A549 (cell line): ENCODE data around the gene ARHGAP27.

Experiments
- HDAC2 ChIP-seq: fragments of 200-600 bp; sonication (generic); IDR thresholded peaks from 2 replicates; pipeline ENCODE4 v1.6.1; 2016
- JUN ChIP-seq, 2 experiments: fragments of >200 bp; sonication (Bioruptor Twin); formaldehyde crosslinking; IDR thresholded peaks; 2 replicates in 1 of 2; 3 replicates in 1 of 2; pipeline ENCODE4 v1.6.1; 2016 to 2017
- MYC ChIP-seq: IDR thresholded peaks from 2 replicates; pipeline ENCODE4 v1.6.1; 2012; ENCODE audit warnings: mild to moderate bottlenecking, inconsistent platforms, low read length, improper control_type of control experiment, borderline replicate concordance
- PHF8 ChIP-seq: fragments of 200-600 bp; sonication (generic); IDR thresholded peaks from 2 replicates; pipeline ENCODE4 v1.6.1; 2016; ENCODE audit warnings: low read depth, mild to moderate bottlenecking, antibody characterized with exemption, moderate library complexity, borderline replicate concordance
- POLR2A ChIP-seq: IDR thresholded peaks from 2 replicates; pipeline ENCODE4 v1.6.1; 2012; ENCODE audit warnings: mild to moderate bottlenecking, low read length
- SMC3 ChIP-seq: fragments of >200 bp; sonication (Bioruptor Twin); formaldehyde crosslinking; IDR thresholded peaks from 3 replicates; pipeline ENCODE4 v1.6.1; 2018; ENCODE audit warnings: inconsistent platforms
- SREBF2 ChIP-seq: fragments of 450-650 bp; IDR thresholded peaks from 2 replicates; pipeline ENCODE4 v1.6.1; 2014; ENCODE audit warnings: mild to moderate bottlenecking, moderate library complexity
- TF ChIP-seq, protein P1 (sequence below): fragments of 200-600 bp; sonication (generic); IDR thresholded peaks from 2 replicates; pipeline ENCODE4 v1.6.1; 2016; ENCODE audit warnings: antibody characterized with exemption, mild to moderate bottlenecking, moderate library complexity
- TF ChIP-seq, protein P2 (sequence below): fragments of 250-450 bp; sonication (Bioruptor Pico); IDR thresholded peaks from 2 replicates; pipeline ENCODE4 v1.5.0; 2021; ENCODE audit warnings: mild to moderate bottlenecking, moderate library complexity, borderline replicate concordance
- TF ChIP-seq, protein P3 (sequence below): fragments of >200 bp; sonication (Bioruptor Twin); formaldehyde crosslinking; IDR thresholded peaks from 3 replicates; pipeline ENCODE4 v1.5.1; 2016
- TF ChIP-seq, protein P4 (sequence below): fragments of >200 bp; sonication (Bioruptor Twin); formaldehyde crosslinking; IDR thresholded peaks from 3 replicates; pipeline ENCODE4 v1.6.1; 2016
- TF ChIP-seq, protein P5 (sequence below): IDR thresholded peaks from 2 replicates; pipeline ENCODE4 v1.6.1; 2012
- TF ChIP-seq, protein P6 (sequence below): IDR thresholded peaks from 2 replicates; pipeline ENCODE4 v1.6.1; 2012

DNA sequence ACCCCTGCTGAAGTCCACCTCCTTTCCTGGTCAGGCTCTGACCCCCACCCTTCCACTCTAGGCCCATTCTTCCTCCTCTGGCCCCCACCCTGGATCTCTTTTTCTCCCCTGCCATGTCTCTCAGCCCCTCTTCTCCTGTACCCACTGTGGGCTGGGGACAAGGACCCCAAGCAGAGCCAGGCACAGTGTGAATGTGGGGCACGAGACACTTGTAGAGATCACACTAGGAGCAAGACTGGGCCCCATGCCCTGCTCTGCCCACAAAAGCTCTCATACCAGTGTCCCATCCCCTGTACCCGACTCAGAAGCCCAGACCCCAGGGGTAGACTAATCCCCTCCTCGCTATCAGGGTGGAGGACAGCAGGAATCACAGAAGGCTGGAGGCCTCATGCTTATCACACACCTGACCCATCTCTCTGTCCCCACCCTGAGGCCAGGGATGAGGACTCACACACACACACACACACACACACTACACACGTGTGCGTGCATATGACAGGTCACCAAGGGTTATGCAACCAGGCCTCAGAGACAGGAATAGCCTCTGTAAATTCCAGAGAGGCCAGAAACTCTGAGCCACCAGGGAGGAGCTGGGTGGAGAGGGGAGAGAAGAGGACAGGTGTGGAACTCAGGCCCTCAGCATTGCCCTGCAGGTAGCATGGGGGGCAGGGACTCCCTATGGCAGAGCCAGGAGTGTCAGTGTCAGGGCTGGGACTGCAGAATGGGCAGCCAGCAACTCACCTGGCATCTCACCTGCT is 21.1 kb downstream of the ARHGAP27 start:
- TF ChIP-seq, protein P1, sequence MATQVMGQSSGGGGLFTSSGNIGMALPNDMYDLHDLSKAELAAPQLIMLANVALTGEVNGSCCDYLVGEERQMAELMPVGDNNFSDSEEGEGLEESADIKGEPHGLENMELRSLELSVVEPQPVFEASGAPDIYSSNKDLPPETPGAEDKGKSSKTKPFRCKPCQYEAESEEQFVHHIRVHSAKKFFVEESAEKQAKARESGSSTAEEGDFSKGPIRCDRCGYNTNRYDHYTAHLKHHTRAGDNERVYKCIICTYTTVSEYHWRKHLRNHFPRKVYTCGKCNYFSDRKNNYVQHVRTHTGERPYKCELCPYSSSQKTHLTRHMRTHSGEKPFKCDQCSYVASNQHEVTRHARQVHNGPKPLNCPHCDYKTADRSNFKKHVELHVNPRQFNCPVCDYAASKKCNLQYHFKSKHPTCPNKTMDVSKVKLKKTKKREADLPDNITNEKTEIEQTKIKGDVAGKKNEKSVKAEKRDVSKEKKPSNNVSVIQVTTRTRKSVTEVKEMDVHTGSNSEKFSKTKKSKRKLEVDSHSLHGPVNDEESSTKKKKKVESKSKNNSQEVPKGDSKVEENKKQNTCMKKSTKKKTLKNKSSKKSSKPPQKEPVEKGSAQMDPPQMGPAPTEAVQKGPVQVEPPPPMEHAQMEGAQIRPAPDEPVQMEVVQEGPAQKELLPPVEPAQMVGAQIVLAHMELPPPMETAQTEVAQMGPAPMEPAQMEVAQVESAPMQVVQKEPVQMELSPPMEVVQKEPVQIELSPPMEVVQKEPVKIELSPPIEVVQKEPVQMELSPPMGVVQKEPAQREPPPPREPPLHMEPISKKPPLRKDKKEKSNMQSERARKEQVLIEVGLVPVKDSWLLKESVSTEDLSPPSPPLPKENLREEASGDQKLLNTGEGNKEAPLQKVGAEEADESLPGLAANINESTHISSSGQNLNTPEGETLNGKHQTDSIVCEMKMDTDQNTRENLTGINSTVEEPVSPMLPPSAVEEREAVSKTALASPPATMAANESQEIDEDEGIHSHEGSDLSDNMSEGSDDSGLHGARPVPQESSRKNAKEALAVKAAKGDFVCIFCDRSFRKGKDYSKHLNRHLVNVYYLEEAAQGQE: no peak
- TF ChIP-seq SREBF2 (no peak), SMC3 (no peak), JUN (IDR thresholded peaks at IDR 0.05) (no peak), POLR2A (no peak), PHF8 (no peak), MYC (no peak), HDAC2 (no peak)
- TF ChIP-seq, protein P2, sequence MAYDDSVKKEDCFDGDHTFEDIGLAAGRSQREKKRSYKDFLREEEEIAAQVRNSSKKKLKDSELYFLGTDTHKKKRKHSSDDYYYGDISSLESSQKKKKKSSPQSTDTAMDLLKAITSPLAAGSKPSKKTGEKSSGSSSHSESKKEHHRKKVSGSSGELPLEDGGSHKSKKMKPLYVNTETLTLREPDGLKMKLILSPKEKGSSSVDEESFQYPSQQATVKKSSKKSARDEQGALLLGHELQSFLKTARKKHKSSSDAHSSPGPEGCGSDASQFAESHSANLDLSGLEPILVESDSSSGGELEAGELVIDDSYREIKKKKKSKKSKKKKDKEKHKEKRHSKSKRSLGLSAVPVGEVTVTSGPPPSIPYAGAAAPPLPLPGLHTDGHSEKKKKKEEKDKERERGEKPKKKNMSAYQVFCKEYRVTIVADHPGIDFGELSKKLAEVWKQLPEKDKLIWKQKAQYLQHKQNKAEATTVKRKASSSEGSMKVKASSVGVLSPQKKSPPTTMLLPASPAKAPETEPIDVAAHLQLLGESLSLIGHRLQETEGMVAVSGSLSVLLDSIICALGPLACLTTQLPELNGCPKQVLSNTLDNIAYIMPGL (CRISPR knock-in tag): no peak
- TF ChIP-seq, protein P3, sequence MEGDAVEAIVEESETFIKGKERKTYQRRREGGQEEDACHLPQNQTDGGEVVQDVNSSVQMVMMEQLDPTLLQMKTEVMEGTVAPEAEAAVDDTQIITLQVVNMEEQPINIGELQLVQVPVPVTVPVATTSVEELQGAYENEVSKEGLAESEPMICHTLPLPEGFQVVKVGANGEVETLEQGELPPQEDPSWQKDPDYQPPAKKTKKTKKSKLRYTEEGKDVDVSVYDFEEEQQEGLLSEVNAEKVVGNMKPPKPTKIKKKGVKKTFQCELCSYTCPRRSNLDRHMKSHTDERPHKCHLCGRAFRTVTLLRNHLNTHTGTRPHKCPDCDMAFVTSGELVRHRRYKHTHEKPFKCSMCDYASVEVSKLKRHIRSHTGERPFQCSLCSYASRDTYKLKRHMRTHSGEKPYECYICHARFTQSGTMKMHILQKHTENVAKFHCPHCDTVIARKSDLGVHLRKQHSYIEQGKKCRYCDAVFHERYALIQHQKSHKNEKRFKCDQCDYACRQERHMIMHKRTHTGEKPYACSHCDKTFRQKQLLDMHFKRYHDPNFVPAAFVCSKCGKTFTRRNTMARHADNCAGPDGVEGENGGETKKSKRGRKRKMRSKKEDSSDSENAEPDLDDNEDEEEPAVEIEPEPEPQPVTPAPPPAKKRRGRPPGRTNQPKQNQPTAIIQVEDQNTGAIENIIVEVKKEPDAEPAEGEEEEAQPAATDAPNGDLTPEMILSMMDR: no peak
- TF ChIP-seq, protein P4, sequence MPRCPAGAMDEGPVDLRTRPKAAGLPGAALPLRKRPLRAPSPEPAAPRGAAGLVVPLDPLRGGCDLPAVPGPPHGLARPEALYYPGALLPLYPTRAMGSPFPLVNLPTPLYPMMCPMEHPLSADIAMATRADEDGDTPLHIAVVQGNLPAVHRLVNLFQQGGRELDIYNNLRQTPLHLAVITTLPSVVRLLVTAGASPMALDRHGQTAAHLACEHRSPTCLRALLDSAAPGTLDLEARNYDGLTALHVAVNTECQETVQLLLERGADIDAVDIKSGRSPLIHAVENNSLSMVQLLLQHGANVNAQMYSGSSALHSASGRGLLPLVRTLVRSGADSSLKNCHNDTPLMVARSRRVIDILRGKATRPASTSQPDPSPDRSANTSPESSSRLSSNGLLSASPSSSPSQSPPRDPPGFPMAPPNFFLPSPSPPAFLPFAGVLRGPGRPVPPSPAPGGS: no peak
- TF ChIP-seq, protein P5, sequence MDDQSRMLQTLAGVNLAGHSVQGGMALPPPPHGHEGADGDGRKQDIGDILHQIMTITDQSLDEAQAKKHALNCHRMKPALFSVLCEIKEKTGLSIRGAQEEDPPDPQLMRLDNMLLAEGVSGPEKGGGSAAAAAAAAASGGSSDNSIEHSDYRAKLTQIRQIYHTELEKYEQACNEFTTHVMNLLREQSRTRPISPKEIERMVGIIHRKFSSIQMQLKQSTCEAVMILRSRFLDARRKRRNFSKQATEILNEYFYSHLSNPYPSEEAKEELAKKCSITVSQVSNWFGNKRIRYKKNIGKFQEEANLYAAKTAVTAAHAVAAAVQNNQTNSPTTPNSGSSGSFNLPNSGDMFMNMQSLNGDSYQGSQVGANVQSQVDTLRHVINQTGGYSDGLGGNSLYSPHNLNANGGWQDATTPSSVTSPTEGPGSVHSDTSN: no peak
- TF ChIP-seq, protein P6, sequence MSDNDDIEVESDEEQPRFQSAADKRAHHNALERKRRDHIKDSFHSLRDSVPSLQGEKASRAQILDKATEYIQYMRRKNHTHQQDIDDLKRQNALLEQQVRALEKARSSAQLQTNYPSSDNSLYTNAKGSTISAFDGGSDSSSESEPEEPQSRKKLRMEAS: no peak
